IMR-90 (cell line): ENCODE data around the gene DAGLA. TPM values are rescaled to one million over a fixed set of nuclear protein-coding genes. Genes with fewer than 3 reads are reported as not detected.

Experiments
- ATAC-seq: fragments of 200-7000 bp; cut with Tn5 transposase; 2 replicates; pipeline ENCODE4 v1.9.1; 2020; ENCODE audit warnings: low read depth, mild to moderate bottlenecking, moderate library complexity
- BruUV-seq: library from RNA; stranded (reverse); fragments of 400-500 nt; replicated peaks from 2 replicates; lab custom pipeline; 2021; lab: Mats Ljungman, UMichigan
- CTCF ChIA-PET: fragments of 300-600 bp; formaldehyde crosslinking; extraction: SDS; loops from one replicate; lab custom pipeline; 2021; ENCODE audit warnings: antibody characterized with exemption; lab: Yijun Ruan, JAX
- POLR2A ChIA-PET: fragments of 300-600 bp; sonication (Branson Sonifier 250); formaldehyde crosslinking; loops from one replicate; lab custom pipeline; 2022; ENCODE audit warnings: antibody characterized with exemption; ENCODE audit not compliant: unreplicated experiment; lab: Charles Lee
- DNase-seq: peaks from one replicate; pipeline ENCODE4 v3.0.0; 2013
- H2AFZ ChIP-seq: replicated peaks from 2 replicates; pipeline ENCODE3; 2013; ENCODE audit warnings: low read length, mild to moderate bottlenecking; ENCODE audit not compliant: poor library complexity
- H2AK5ac ChIP-seq: 2 replicates; pipeline ENCODE4 v1.6.1; 2013; ENCODE audit warnings: low read depth, low read length, inconsistent platforms
- H2AK9ac ChIP-seq: replicated peaks from 2 replicates; pipeline ENCODE3; 2013; ENCODE audit warnings: mild to moderate bottlenecking, low read depth, low read length, moderate library complexity; ENCODE audit not compliant: poor library complexity
- H2BK120ac ChIP-seq: 2 replicates; pipeline ENCODE4 v1.6.1; 2013; ENCODE audit warnings: low read depth, low read length, inconsistent platforms
- H2BK15ac ChIP-seq: 3 replicates; pipeline ENCODE4 v1.6.1; 2013; ENCODE audit warnings: low read depth, low read length, inconsistent platforms
- H2BK20ac ChIP-seq: 2 replicates; pipeline ENCODE4 v1.6.1; 2013; ENCODE audit warnings: low read depth, mild to moderate bottlenecking, inconsistent platforms, low read length, moderate library complexity
- H2BK5ac ChIP-seq: 2 replicates; pipeline ENCODE4 v1.6.1; 2013; ENCODE audit warnings: mild to moderate bottlenecking, low read depth, low read length, inconsistent platforms; ENCODE audit not compliant: poor library complexity, severe bottlenecking
- H3K14ac ChIP-seq: replicated peaks from 2 replicates; pipeline ENCODE4 v1.6.1; 2013; ENCODE audit warnings: low read depth, low read length, inconsistent platforms
- H3K18ac ChIP-seq: 2 replicates; pipeline ENCODE4 v1.6.1; 2013; ENCODE audit warnings: low read depth, low read length, control low read depth
- H3K23ac ChIP-seq: 2 replicates; pipeline ENCODE4 v1.6.1; 2013; ENCODE audit warnings: low read depth, low read length, inconsistent platforms
- H3K27ac ChIP-seq: 2 replicates; pipeline ENCODE4 v1.5.1; 2013; ENCODE audit warnings: mild to moderate bottlenecking, control low read depth, low read length; ENCODE audit not compliant: insufficient read depth
- H3K27me3 ChIP-seq: 2 replicates; pipeline ENCODE4 v1.6.1; 2013; ENCODE audit warnings: low read length; ENCODE audit not compliant: control insufficient read depth, insufficient read depth
- H3K36me3 ChIP-seq: 2 replicates; pipeline ENCODE4 v1.6.1; 2013; ENCODE audit warnings: low read length, mixed read lengths; ENCODE audit not compliant: control insufficient read depth, insufficient read depth
- H3K4ac ChIP-seq: 2 replicates; pipeline ENCODE4 v1.6.1; 2013; ENCODE audit warnings: low read depth, low read length, inconsistent platforms
- H3K4me1 ChIP-seq: 2 replicates; pipeline ENCODE4 v1.6.1; 2013; ENCODE audit warnings: low read length, mixed read lengths; ENCODE audit not compliant: control insufficient read depth, insufficient read depth
- H3K4me2 ChIP-seq: 2 replicates; pipeline ENCODE4 v1.6.1; 2013; ENCODE audit warnings: low read depth, mild to moderate bottlenecking, control low read depth, low read length, moderate library complexity
- H3K4me3 ChIP-seq: 2 replicates; pipeline ENCODE4 v1.5.1; 2013; ENCODE audit warnings: low read depth, mild to moderate bottlenecking, control low read depth, low read length, moderate library complexity; ENCODE audit not compliant: insufficient read depth
- H3K56ac ChIP-seq: 2 replicates; pipeline ENCODE4 v1.6.1; 2013; ENCODE audit warnings: low read length, inconsistent platforms; ENCODE audit not compliant: insufficient read depth; ENCODE audit errors: extremely low read depth
- H3K79me1 ChIP-seq, 2 experiments: 2 replicates each; pipeline ENCODE4 v1.6.1; 2013; ENCODE audit warnings: low read length in 2 of 2, inconsistent platforms in 1 of 2, low read depth in 1 of 2
- H3K9ac ChIP-seq: 2 replicates; pipeline ENCODE4 v1.6.1; 2013; ENCODE audit warnings: low read depth, low read length, control low read depth
- H3K9me1 ChIP-seq: 2 replicates; pipeline ENCODE4 v1.6.1; 2013; ENCODE audit warnings: low read length, inconsistent platforms; ENCODE audit not compliant: insufficient read depth
- H3K9me3 ChIP-seq: 2 replicates; pipeline ENCODE4 v1.6.1; 2013; ENCODE audit warnings: low read length; ENCODE audit not compliant: control insufficient read depth, insufficient read depth
- H4K20me1 ChIP-seq: 2 replicates; pipeline ENCODE4 v1.6.1; 2013; ENCODE audit warnings: low read length, inconsistent platforms; ENCODE audit not compliant: insufficient read depth
- H4K5ac ChIP-seq: 2 replicates; pipeline ENCODE4 v1.6.1; 2013; ENCODE audit warnings: mild to moderate bottlenecking, low read depth, low read length, control low read depth
- H4K8ac ChIP-seq, 2 experiments: 2 replicates each; pipeline ENCODE4 v1.6.1; 2013; ENCODE audit warnings: low read depth in 2 of 2, low read length in 2 of 2, control low read depth in 1 of 2, inconsistent platforms in 1 of 2
- H4K91ac ChIP-seq: 2 replicates; pipeline ENCODE4 v1.6.1; 2013; ENCODE audit warnings: low read depth, low read length, inconsistent platforms; ENCODE audit not compliant: insufficient read depth
- MAZ ChIP-seq: IDR thresholded peaks from 2 replicates; pipeline ENCODE4 v1.6.1; 2012; ENCODE audit warnings: low read depth, mild to moderate bottlenecking, low read length, improper control_type of control experiment, moderate library complexity, borderline replicate concordance
- RCOR1 ChIP-seq: IDR thresholded peaks from 2 replicates; pipeline ENCODE4 v1.6.1; 2012; ENCODE audit warnings: mild to moderate bottlenecking, low read length, improper control_type of control experiment; ENCODE audit not compliant: insufficient replicate concordance
- WGBS, 2 experiments: methylation state at CpG; one replicate each; pipeline versions ENCODE4 v1.1.5 to v1.1.7; 2013; ENCODE audit warnings: missing lambda C conversion rate in 2 of 2; ENCODE audit not compliant: insufficient read length in 1 of 2; ENCODE audit errors: extremely low coverage in 2 of 2; 5-methylcytosine and 5-hydroxymethylcytosine counted together
- dilution Hi-C: fragments of 300-500 bp; cut with HindIII; formaldehyde crosslinking; loops from one replicate; pipeline ENCODE4 v1.14.3; 2018; ENCODE audit warnings: low sequenced_read_pairs; ENCODE audit not compliant: unreplicated experiment
- in situ Hi-C: fragments of 300-500 bp; cut with MboI; formaldehyde crosslinking; loops from 3 replicates; pipeline ENCODE4 v1.14.3; 2019; ENCODE audit warnings: low sequenced_read_pairs, inconsistent platforms, mixed read lengths
- intact Hi-C: fragments of 100-400 bp; cut with micrococcal nuclease; formaldehyde crosslinking; loops from 2 replicates; pipeline ENCODE4 v1.10.0; 2022
- polyA plus RNA-seq, 3 experiments: library from polyadenylated mRNA; depleted of rRNA; stranded (reverse); fragments of >200 nt; gene quantifications; 2 replicates each; pipeline ENCODE4 v1.2.3, GENCODE V29; 2012; ENCODE audit warnings: low replicate concordance in 1 of 3
- total RNA-seq: library from RNA; depleted of rRNA; stranded (reverse); fragments of >200 nt; gene quantifications from 2 replicates; pipeline ENCODE4 v1.2.3, GENCODE V29; 2012

DAGLA gene
- total and polyA plus RNA-seq, 2 of the 4 experiments (the other 2 are of a cell fraction), result 0.90 to 3.8 TPM

GRCh38 chr11:61667684-61668305, 12.4 kb upstream of the DAGLA start:
- no peak overlapping the region for H3K23ac ChIP-seq
- H3K27me3 ChIP-seq, result peaks cover 38% of the 10 kb centered on the region
- no peak overlapping the region for H4K5ac ChIP-seq
- H3K18ac ChIP-seq, result no peak overlapping the region
- no peak overlapping the region for H2AK5ac ChIP-seq
- no peak overlapping the region for H2BK5ac ChIP-seq
- no peaks in the 10 kb centered on the region for H3K79me1 ChIP-seq
- H3K9ac ChIP-seq, result no peak overlapping the region
- H4K20me1 ChIP-seq, result no peaks in the 10 kb centered on the region
- no peak overlapping the region for H3K27ac ChIP-seq
- H4K8ac ChIP-seq, result no peak overlapping the region
- H3K9me3 ChIP-seq, result no peaks in the 10 kb centered on the region
- ATAC-seq, result no peak
- ChIA-PET CTCF (interaction anchor here (1.3 kb wide), 1 partner anchor 66 kb away, joined by 5 read pairs; no protein-coding TSS in a partner anchor), POLR2A (no interaction called here)
- no TSS peak for BruUV-seq
- no peak for DNase-seq
- H3K36me3 ChIP-seq, result no peaks in the 10 kb centered on the region
- no peak overlapping the region for H2AFZ ChIP-seq
- no peak overlapping the region for H4K91ac ChIP-seq
- no peaks in the 10 kb centered on the region for H3K9me1 ChIP-seq
- no peak overlapping the region for H3K4me3 ChIP-seq
- no peak overlapping the region for H2BK15ac ChIP-seq
- H2BK20ac ChIP-seq, result no peak overlapping the region
- TF ChIP-seq MAZ (no peak), RCOR1 (no peak)
- H3K14ac ChIP-seq, result no peak overlapping the region
- no peak overlapping the region for H3K4me2 ChIP-seq
- H3K4ac ChIP-seq, result no peak overlapping the region
- H2AK9ac ChIP-seq, result no peak overlapping the region
- WGBS, 2 experiments, result no CpG with 5 or more reads among the region's 6 CpGs
- in situ Hi-C loops (no loop called here), intact Hi-C loops (no loop called here), dilution Hi-C loops (no loop called here)
- H3K56ac ChIP-seq, result no peak overlapping the region
- no peaks in the 10 kb centered on the region for H3K4me1 ChIP-seq
- no peak overlapping the region for H2BK120ac ChIP-seq
